Activated naive CD4-positive, alpha-beta T cell treated with anti-CD3 and anti-CD28 coated beads, Interleukin-2, amount 50 U/mL, for 16 hours (primary cell): ENCODE measurements around the gene C15orf62.

Experiments used
- DNase-seq: peaks from one replicate; pipeline ENCODE4 v3.0.0-alpha.2; 2020

Gene C15orf62

DNA sequence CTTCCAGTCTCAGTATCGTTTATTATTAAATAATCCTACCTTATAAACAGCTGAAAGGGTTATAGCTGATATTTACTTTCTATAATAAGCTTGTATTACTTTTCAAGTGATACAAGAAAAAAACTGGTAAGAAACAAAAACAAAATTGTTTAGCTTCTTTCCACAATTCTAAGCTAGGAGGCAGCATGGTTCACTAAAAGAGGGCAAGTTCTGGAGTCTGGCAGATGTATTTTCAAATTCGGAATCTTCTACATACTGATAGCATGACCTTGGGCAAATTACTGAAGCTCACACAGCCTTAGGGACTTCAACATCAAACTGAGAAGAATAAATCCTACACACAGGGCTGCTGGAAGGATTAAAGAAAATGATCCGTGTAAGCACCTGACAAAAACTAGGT, 15.4 kb downstream of the C15orf62 start:
- DNase-seq, result no peak

DNA sequence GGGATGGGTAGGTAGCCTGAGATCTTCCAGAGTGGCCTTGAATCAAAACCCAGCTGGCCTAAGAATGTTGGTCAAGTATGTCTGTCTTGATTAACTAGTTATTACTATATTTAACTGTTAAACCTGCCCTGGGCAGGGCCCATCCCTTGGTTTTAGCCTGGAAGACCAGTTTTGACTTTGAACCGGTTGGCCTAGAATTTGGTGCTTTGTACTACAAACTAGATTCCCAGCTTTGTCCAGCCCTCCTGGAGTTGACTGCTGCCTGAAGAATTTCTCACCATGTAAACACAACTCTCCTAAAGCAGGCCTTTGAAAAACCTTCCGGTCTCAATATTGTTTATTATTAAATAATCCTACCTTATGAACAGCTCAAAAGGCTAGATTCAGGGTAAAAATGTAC, 16.0 kb downstream of the C15orf62 start:
- no peak for DNase-seq

DNA sequence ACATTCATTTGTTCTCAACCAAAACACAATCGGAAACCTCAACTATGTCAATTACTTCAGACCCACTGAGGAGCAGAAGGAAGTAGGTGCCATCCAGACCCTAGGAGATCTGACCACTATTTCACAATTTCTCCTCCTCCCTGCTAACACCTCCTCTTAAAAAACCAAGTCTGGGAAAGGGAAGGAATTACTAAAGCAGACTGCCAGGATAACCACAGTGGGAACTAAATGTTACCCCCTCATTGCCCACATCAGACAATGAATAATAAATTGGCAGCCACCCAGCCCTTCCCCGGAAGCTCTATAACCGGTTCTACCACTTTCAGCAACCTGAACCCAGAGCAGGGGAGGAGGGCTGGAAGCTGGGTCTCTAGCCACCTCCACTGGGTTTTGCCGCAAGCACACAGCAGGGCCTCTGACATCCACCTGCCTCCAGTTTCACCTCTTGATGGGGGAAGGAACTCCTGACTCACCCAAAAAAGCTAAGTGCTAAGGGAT, 17.6 kb downstream of the C15orf62 start:
- peak; percentile 70 for DNase-seq

DNA sequence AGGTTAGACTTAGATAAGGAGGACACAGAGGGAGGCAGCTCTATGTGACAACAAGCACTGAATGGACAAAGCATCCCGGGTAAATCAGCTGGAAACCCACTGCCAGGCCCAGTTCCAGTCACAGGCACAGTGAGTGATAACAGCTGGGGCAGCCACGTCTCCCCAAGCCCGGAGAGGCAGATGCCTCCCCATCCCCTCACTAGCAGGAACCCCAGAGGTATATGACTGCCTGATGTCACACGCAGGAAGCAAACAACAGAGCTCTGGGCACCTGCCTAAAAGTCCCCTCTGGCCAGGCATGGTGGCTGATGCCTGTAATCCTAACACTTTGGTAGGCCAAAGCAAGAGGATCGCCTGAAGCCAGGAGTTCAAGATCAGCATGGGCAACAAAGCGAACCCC, 18.2 kb downstream of the C15orf62 start:
- DNase-seq, result no peak

DNA sequence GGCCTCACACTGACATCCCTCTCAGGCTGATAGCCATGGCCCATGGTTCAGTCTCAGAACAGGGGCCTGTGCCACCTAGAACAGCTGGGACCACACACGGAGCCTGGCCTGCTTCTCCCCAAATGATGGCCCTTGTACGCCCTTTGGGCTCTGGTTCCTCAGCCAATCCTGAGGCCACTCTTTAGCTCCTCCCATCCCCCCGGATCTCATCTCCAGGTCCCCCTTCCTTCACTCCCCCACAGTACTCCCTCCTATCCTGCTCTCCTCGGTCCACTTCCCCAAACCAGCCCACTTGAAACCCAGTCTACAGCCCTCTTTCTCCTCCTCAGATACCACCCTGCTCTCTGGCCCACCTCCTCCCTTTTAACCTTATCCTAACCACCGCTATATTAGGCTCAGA, 19.3 kb downstream of the C15orf62 start:
- DNase-seq, result no peak

DNA sequence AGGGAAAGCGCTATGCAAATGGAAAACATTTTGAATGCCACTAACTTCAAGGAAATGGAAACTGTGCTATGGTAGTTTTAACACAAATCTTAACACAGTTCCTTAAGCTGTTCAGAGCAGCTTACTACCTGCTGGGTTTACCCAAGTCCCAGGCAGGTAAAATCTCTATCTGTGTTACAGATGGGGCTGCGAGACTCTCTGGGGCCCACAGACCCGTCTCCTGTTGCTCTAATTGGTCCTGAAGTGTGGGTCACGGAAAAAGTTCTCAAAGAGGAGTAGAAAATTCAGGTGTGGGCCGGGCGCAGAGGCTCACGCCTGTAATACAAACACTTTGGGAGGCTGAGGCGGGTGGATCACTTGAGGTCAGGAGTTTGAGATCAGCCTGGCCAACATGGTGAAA, 20.2 kb downstream of the C15orf62 start:
- no peak for DNase-seq

DNA sequence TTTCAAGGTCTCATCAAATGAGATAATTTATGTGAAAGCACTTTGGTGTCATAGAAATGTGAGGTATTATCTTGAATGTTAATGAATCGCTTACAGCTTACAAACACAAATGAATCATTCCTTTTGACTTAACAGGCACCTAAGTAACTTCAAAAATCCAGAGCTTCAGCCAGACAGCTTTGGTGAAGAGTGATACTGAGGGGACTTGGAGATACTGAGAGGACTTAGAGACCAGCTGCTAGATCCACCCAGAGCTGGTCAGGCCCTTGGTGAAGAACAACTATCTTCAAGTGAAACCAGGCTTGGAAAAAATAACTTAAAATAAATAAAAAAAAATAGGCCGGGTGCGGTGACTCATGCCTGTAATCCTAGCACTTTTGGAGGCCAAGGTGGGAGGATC, 20.9 kb downstream of the C15orf62 start:
- DNase-seq, result no peak

DNA sequence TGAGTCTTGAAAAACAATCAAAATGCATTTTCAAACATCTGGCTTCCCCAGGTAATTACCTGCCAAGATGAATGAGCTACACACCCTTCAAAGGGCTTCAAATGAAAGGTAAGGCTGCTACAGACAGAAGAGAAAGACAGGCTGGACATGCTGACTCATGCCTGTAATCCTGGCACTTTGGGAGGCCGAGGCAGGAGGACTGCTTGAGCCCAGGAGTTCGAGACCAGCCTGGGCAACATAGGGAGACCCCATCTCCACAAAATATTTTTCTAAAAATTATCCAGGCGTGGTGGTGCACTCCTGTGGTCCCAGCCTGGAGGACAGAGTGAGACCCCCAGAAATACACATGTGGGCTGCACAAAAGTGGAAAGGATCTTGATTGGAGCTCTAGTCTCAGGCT, 22.6 kb downstream of the C15orf62 start:
- no peak for DNase-seq

DNA sequence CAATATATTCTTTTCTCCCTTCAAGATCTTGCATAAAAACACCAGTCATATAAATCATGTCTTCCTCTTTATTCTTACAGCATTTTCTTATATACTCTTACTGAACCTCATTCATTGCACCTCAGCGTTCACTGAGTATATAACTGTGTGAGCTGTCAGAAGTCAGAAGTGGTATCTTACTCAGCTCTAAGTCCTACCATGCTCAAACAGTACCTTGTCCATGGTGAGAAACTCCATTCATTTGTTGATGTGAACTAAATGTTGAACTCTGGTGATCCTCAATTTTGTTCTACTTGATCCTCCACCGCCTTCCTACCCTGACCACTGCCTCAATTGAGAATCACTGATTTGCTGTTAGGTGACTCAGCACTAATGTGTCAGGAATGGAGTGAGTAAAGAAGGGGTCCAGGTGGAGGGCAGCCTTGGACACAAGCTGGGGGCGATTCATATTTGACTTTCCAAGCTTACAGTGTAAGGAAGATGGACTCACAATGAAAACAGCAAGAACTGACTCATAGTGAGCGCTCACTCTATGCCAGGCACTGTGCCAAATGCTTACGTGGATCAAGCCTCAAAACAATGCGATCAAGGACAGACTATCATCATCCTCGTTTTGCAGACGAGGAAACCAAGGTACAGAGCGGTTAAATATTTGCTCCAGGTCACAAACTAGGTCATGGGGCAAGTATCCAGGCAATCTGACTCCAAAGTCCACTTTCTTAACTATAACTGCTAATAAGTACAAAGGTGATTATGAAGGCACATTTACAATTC, 23.6 kb downstream of the C15orf62 start:
- DNase-seq, result no peak

DNA sequence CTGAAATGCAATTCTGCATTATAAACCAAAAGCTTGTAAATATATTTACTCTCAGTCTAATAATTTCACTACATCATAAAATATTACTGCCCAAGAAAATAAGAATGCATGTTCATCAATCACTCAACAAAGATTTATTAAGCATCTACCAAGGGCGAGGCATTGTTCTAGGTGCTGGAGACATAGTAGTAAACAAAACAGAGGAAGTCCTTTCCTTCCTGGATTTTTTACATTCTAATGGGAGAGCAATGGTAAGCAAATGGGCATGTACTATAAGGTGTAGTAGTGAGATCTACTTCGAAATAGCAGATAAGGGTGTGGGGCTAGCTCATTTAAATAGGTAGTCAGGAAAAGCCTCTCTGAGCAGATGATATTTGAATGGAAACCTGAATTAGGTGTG, 26.3 kb downstream of the C15orf62 start:
- DNase-seq, result no peak

DNA sequence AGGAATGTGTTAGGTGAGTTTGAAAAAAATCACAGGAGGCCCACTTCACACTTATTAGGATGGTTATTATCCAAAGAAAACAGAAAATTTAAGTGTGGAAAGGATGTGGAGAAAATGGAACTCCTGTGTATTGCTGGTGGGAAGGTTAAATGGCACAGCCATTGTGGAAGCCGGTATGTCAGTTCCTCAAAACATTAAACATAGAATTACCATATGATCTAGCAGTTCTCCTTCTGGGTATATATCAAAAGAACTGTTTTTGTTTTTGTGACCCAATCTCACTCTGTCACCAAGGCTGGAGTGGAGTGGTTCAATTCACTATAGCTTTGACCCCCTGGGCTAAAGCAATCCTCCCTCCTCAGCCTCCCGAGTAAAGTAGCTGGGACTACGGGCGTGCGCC, 26.7 kb downstream of the C15orf62 start:
- DNase-seq, result no peak

DNA sequence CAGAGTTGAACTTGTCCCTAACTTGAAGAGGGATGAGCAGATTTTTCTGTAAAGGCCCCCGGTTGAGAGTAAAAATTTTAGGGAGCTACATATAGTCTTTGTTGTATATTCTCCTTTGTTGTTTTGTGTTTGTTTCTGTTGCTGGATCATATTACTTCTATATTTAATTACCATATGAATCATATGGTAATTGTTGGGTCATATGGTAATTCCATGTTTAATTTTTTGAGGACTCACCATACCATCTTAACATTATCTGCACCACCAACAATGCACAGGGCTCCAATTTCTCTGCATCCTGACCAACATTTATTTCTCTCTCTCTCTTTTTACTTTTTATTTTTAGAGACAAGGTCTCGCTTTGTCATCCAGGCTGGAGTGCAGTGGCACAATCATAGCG, 29.7 kb downstream of the C15orf62 start:
- no peak for DNase-seq

DNA sequence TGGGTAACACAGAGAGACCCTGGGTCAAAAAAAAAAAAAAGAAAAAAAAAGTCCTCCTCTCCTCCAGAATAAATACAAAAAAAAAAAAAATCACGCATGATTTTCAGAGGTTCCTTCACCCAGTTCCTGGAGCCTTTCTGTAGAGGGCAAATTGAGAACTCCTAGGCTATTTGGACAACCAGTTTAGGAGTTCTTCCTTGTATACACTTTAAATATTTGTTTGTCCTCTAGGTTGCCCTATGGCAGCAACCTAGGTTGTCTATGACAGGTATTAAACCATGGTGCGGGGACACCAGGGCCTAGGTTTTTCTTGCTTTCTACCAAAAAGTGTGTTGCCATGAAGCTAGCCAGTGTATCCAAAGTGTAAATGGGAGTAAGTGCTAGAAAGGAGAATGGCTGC, 33.3 kb downstream of the C15orf62 start:
- no peak for DNase-seq

DNA sequence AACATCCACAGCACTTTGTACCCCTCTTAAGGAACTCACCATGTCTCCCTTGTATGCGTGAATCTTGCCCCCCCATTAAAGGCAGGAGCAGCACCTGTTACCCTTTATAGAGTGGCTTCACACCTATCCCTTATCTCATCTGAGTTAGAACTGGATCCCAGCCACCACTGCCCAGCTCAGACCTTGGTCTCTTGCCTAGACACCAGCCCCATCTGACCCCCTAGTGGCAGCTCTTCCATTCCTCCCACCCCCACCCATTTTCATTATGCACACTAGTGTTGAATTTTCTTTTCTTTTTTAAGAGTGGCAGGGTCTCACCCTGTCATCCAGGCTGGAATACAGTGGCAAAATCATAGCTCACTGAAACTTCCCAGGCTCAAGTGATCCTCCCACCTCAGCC, 33.9 kb downstream of the C15orf62 start:
- no peak for DNase-seq

DNA sequence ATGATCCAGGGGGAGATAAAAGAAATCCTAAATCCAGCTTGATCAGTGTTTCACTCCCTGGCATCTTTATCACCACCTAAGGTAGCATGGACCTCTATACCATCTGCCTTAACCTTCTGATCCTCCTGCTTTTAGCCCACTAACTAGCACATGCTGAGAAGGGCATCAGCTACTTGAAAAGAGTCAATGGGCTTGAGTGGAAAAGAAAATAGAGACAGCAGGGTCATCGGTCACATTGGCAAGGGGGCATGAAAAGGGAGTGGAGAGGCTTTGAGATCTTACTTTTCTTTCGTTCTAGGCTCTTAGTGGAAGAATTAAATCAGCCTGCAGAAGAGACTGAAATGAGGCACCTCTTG, 36.9 kb downstream of the C15orf62 start:
- no peak for DNase-seq

DNA sequence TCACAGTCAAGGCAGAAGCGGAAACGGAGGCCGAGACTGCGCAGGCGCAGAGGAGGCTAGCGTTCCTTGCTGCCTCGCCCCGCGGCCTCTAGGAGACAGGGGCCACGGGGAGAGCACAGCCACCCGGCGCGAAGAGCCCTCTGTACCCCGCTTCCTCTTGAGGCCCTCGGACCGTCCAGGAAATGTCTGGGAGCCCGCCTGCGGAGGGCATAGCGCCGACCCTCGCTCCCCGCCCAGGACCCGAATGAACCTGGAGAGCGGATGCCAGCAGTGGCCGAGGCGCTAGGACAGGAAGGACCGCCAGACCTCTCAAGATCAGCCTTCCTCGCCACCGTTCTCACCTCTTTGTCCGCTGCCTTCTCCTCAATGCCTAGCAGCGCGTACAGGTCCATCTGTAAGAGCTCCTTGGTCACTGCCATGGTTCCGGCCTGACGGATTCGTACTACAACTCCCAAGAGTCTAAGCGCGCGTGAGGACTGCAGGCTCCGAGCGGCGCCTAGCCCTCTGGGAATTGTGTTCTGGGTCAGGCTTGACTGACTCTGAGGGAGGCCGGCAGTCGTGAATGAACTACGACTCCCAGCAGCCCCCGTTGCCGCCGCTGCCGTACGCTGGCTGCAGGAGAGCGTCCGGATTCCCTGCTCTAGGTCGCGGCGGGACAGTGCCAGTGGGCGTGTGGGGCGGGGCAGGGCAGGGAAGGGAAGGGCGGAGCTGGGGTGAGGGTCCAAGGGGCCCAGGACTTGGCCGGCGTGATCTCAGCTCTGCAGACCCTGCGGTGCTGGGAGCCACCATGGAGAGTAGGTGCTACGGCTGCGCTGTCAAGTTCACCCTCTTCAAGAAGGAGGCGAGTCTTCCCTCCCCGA, 37.5 kb downstream of the C15orf62 start, which contains the start of the genes DNAJC17 and ZFYVE19:
TSS of gene DNAJC17 (minus strand) at position 446 of the 860 bp plus-strand sequence. CDS start at position 419, 27 bp downstream.
TSS of gene ZFYVE19 (plus strand) at position 62 of the 860 bp plus-strand sequence. CDS start at position 563, 501 bp downstream.
- peak; percentile 95 for DNase-seq

DNA sequence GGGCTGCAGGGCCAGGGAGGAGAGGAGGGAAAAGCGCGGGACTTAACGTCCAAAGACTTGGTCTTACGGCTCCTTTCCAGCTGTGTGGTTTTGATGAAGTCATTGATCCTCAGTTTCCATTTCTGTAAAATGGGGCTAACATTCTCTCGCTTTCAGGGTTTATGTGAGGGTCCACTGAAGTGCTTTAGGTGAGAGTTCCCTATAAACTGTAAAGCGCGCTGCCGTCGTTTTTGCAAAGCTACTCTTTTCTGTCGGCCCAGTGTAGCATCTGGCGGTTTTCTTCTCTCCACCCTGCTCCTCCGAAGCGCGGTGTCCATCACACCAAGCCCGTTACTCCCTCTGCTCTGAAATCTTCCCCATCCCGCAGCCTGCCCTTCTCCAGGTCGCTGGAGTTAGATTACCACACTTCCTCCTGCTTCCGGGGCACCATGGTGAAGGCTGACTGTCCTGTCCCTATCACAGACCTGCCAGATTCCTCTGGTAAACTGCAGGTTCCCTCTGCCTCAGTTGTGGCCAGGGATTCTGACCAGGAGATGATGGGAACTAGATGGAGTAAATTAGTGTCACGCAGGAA, 38.2 kb downstream of the C15orf62 start:
- DNase-seq, result no peak

DNA sequence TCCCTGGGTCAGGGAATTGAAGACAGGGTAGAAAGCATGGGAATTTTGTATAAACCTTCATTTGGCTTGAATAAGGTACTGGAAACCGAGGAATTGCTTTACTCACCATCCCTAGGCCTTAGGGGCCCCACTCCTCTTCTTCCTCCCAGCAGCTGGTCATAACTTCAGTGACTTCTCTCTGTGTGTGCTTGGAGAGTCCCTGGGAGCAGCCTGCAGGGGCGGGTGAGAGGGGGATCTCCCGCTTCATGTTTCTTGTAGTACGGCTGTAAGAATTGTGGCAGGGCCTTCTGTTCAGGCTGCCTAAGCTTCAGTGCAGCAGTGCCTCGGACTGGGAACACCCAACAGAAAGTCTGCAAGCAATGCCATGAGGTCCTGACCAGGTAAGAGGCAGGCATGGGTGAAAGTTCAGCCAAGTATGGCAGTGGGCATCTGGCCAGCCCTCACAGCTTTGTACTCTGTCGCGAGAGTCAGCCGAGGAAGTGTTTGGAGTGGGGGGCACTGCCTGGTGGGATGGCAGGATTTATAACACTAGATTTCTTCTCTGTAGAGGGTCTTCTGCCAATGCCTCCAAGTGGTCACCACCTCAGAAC, 39.2 kb downstream of the C15orf62 start:
- DNase-seq, result no peak

DNA sequence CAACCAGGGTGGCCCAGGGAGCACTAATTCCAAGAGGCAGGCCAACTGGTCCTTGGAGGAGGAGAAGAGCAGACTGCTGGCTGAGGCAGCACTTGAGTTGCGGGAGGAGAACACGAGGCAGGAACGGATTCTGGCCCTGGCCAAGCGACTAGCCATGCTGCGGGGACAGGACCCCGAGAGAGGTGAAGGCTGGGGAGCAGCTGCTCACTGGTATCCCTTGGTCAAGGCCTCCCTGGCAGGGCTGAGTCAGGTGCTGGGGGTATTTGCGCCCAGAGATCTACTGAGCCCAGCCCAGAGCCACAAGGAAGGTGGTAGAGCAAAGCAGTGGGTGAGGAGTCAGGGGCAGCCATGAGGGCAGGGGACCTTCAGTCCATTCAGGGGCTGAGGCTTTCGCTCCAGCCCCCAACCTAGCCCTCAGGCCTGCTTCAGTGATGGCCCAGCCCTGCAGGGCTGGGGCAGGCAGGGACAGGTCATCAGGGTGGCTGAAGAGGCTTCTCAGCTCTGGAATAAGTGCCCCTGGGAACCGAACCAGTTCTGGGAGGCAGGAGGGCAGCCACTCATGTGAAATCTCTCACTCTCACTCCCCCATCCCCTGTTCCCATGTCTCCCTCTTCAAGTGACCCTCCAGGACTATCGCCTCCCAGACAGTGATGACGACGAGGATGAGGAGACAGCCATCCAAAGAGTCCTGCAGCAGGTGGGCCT, 43.1 kb downstream of the C15orf62 start:
- no peak for DNase-seq

DNA sequence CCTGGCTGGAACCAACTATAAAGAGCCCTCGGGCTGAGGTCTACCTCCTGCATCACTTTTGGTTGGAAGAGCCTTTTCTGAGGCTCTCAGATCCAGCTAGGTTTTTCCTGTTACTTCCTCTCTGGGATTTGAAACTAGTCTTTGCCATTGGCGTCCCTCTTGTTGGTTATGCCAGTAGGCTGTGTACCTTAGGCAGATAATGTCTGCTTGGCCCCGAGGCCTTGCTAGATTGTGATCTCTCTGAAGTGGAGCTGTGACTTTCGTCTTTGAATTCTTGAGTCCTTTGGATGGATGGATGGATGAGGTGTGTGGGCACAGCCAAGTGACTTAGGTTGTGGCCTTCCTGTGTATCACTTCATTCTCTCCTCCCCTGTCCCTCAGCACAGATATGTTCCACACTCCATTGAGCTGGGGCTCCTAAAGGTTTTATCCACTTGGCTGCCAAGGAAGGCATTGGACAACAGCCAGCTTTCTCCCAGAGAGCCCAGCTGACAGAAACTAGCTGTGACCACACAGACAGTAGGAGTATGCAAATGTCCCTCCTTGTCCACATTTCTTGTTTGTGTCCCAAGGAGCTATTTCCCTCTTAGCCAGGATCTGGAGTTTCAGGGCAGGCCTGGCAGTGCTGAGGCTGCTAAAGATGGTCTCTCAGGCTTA, 45.4 kb downstream of the C15orf62 start:
- DNase-seq, result no peak

DNA sequence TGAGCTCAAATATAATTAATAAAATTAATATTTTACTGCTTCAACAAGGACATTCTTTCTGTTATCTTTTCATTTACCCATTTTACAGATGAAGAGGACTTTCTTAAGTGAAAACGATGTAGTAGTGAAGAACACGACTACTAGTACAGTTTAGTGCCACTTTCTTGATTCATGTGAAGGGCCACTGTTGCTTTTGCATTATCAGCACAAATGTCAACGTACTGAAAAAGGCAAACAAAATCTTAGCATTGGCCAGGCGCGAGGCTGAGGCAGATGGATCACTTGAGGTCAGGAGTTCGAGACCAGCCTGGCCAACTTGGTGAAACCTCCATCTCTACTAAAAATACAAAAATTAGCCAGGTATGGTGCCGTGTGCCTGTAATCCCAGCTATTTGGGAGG, 49.3 kb downstream of the C15orf62 start:
- no peak for DNase-seq

DNA sequence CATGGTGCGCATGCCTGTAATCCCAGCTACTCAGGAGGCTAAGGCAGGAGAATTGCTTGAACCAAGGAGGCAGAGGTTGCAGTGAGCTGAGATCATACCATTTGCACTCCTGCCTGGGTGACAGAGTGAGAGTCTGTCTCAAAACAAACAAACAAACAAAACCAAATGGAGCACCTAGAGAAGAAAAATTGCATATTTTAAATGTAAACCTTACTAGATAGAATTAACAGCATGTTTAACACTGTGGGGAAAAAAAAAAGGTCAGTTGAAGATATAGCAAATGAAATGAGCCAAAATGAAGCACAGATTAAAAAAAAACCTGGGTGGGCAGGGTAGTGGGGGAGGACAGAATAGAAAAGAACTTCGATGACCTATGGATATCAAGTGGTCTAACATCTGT, 51.4 kb downstream of the C15orf62 start:
- no peak for DNase-seq
